ENCODE data around the gene CDC42BPB. TPM values are rescaled to one million over a fixed set of nuclear protein-coding genes. Genes with fewer than 3 reads are reported as not detected.

CDC42BPB gene
- total RNA-seq, 3 donors from 2014 or later, result 64.0 to 110 (median 98.0) TPM

- H3K27ac ChIP-seq, result no peak overlapping the region
- intact Hi-C loops (cut with DNase I; ENCODE audit: low total_unique reads), result no loop called here
- H3K4me1 ChIP-seq, result no peaks in the 10 kb centered on the region
- no peaks in the 10 kb centered on the region for H3K27me3 ChIP-seq
- no peak for TF ChIP-seq POLR2A (IDR thresholded peaks at IDR 0.05)
- TF ChIP-seq, protein P1, sequence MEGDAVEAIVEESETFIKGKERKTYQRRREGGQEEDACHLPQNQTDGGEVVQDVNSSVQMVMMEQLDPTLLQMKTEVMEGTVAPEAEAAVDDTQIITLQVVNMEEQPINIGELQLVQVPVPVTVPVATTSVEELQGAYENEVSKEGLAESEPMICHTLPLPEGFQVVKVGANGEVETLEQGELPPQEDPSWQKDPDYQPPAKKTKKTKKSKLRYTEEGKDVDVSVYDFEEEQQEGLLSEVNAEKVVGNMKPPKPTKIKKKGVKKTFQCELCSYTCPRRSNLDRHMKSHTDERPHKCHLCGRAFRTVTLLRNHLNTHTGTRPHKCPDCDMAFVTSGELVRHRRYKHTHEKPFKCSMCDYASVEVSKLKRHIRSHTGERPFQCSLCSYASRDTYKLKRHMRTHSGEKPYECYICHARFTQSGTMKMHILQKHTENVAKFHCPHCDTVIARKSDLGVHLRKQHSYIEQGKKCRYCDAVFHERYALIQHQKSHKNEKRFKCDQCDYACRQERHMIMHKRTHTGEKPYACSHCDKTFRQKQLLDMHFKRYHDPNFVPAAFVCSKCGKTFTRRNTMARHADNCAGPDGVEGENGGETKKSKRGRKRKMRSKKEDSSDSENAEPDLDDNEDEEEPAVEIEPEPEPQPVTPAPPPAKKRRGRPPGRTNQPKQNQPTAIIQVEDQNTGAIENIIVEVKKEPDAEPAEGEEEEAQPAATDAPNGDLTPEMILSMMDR (IDR thresholded peaks at IDR 0.05), result no peak
- no peak for TF ChIP-seq POLR2AphosphoS5 (IDR thresholded peaks at IDR 0.05)
- no peaks in the 10 kb centered on the region for H3K9me3 ChIP-seq
- peaks cover 13% of the 10 kb centered on the region for H3K36me3 ChIP-seq
- H3K4me3 ChIP-seq, result no peak overlapping the region
- DNase-seq (ENCODE audit: low spot score in 2 of 2), result no peak
Observed at GRCh38 chr14:102953100-102953499, 104.2 kb downstream of the CDC42BPB start.

DNA sequence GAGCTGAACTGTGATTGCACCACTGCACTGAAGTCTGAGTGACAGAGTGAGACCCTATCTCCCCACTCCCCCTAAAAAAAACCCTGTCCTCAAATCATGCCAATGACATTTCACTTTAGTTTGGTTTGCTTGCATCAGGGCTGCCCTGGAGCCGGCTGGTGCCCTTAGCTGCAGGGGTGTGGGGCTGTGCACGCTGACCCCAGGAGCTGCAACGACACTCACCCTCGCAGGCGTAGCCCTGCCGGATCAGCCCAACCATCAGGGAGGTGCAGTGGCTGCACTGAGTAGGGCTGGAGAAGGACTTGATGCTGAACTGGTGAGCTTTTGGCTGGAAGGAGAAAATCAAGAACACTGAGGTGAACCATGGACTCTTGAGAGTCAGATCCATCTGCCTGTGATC lies 105.1 kb downstream of the CDC42BPB start:
- DNase-seq (ENCODE audit: low spot score in 2 of 2), result no peak
- Histone ChIP-seq H3K27me3 (no peaks in the 10 kb centered on the region), H3K36me3 (peaks cover 13% of the 10 kb centered on the region), H3K4me1 (no peaks in the 10 kb centered on the region), H3K4me3 (no peak overlapping the region), H3K9me3 (no peaks in the 10 kb centered on the region), H3K27ac (no peak overlapping the region)
- TF ChIP-seq POLR2AphosphoS5 (IDR thresholded peaks at IDR 0.05) (no peak), POLR2A (IDR thresholded peaks at IDR 0.05) (no peak)
- TF ChIP-seq, protein P1 (IDR thresholded peaks at IDR 0.05), result no peak
- intact Hi-C loops (cut with DNase I; ENCODE audit: low total_unique reads), result no loop called here

DNA sequence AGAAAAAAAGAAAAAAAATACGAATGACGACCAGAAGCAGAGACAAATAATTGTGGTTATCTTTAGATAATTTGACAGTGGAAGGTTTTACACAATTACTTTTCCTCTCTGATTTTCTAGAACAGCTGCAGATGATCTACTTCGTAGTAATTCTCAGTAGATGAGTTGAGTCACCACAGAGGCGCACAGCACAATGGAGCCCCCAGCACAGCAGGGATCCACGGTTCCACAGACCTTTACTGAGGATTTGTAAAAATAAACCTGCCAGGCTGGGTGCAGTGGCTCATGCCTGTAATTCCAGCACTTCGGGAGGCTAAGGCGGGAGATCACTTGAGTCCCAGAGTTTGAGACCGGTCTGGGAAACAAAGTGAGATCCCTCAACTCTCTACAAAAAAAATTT lies 105.5 kb downstream of the CDC42BPB start:
- Histone ChIP-seq H3K9me3 (no peaks in the 10 kb centered on the region), H3K4me3 (no peak overlapping the region), H3K27me3 (no peaks in the 10 kb centered on the region), H3K36me3 (peaks cover 13% of the 10 kb centered on the region), H3K27ac (no peak overlapping the region), H3K4me1 (no peaks in the 10 kb centered on the region)
- TF ChIP-seq POLR2A (IDR thresholded peaks at IDR 0.05) (no peak), POLR2AphosphoS5 (IDR thresholded peaks at IDR 0.05) (no peak)
- TF ChIP-seq, protein P1 (IDR thresholded peaks at IDR 0.05), result no peak
- no peak for DNase-seq (ENCODE audit: low spot score in 2 of 2)
- intact Hi-C loops (cut with DNase I; ENCODE audit: low total_unique reads), result no loop called here

- no peak for DNase-seq (ENCODE audit: low spot score in 2 of 2)
- no peak overlapping the region for H3K27ac ChIP-seq
Observed at GRCh38 chr14:102951034-102951433, 106.3 kb downstream of the CDC42BPB start.

GRCh38 chr14:102949801-102950451 lies 107.4 kb downstream of the CDC42BPB start:
- TF ChIP-seq POLR2AphosphoS5 (IDR thresholded peaks at IDR 0.05) (no peak), POLR2A (IDR thresholded peaks at IDR 0.05) (no peak)
- TF ChIP-seq, protein P1 (IDR thresholded peaks at IDR 0.05), result no peak
- Histone ChIP-seq H3K27ac (no peak overlapping the region), H3K4me3 (no peak overlapping the region), H3K27me3 (no peaks in the 10 kb centered on the region), H3K36me3 (peaks cover 13% of the 10 kb centered on the region), H3K4me1 (no peaks in the 10 kb centered on the region), H3K9me3 (no peaks in the 10 kb centered on the region)
- intact Hi-C loops (cut with DNase I; ENCODE audit: low total_unique reads), result no loop called here
- DNase-seq (ENCODE audit: low spot score in 2 of 2), result peak; percentile 35 to 82

More at GRCh38 chr14:102951034-102951433, 106.3 kb downstream of the CDC42BPB start:
- Histone ChIP-seq H3K27me3 (no peaks in the 10 kb centered on the region), H3K4me1 (no peaks in the 10 kb centered on the region), H3K4me3 (no peak overlapping the region), H3K36me3 (peaks cover 13% of the 10 kb centered on the region), H3K9me3 (no peaks in the 10 kb centered on the region)
- TF ChIP-seq POLR2AphosphoS5 (IDR thresholded peaks at IDR 0.05) (no peak), POLR2A (IDR thresholded peaks at IDR 0.05) (no peak)
- TF ChIP-seq, protein P1 (IDR thresholded peaks at IDR 0.05), result no peak
- intact Hi-C loops (cut with DNase I; ENCODE audit: low total_unique reads), result no loop called here

All from breast epithelium (tissue), 4 donors.